Activated CD4-positive, alpha-beta T cell treated with anti-CD3 and anti-CD28 coated beads for 1 hour (primary cell): ENCODE results near the gene CEP112.

Source experiments
- DNase-seq: peaks from one replicate; pipeline ENCODE4 v3.0.0-alpha.2; 2020

Gene CEP112

DNA sequence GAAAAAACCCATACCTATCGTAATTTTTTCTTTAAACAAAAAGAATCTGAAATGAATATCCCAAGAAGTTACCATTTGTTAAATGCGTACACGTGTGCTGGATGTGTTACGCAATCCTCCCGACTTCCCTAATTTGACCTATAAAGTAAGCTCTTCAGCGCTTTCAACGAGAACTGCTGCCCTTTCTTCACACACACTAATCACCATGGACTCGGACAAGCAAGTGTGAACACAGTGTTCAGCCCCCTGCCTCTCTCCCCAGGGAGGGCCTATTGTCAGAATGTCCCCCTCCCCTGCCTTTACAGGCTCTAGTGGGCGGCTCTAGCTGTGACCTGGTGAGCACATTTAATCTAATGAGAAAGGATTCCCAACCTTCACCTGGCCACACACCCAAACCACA is 216.1 kb downstream of the CEP112 start:
- no peak for DNase-seq

DNA sequence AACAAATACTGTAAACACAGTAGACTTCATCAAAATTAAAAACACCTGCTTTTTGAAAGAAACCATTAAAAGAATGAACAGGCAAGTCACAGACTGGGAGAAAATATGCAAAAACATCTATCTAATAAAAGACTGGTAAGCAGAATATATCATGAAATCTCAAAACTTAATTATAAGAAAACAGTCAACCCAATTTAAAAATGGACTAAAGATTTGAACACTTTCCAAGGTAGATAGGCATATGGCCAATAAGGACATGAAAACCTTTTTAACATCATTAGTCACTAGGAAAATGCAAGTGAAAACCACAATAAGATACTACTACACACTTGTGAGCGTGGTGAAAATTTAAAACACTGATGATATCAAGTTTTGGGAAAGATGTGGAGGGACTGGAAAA is 218.7 kb downstream of the CEP112 start:
- DNase-seq, result no peak

DNA sequence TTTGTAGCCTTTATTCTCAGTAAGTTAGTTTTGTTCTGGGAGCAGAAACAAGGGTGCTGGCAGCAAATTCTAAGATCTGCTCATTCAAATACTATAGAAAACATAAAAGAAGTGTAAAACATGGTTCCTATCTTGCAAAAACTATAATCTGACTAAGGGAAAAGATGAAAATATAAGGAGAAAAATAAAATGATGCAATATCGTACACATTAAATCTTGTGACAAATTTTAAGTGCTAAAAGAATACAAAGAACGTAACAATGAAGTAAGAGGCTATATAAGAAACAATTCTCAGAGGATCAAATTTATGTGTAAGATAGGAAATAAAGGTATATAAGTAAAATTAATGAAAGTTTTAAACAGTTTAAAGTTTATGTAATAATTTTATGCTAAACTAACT is 224.6 kb downstream of the CEP112 start:
- DNase-seq, result no peak

DNA sequence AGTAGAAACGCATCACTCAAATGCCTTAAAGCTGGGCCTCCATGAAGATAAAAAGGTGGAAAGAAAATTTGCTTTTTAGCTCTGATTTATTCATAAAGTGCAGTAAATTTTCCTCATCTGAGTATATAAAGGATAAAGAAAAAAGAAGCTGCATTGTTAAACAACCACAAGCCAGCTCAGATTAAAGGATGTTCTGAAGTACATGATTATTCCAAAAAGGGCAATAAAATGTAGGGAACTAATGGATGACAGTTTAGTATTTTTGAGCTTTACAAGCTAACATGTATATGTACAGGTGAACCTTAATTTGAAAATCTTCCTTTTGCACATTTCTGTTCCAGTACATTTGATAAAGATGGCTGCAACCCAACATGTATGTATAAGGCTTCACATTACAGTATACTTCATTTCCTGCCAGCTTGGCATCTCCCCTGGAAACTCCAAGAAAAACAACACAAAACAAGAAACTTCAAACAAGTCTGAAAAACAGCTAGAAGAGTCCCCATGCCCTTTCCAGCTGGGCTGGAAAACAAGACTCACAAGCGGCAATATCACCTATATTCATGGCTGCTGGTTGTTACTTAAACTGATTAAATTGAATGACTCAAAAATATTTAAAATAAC is 225.7 kb downstream of the CEP112 start:
- no peak for DNase-seq

DNA sequence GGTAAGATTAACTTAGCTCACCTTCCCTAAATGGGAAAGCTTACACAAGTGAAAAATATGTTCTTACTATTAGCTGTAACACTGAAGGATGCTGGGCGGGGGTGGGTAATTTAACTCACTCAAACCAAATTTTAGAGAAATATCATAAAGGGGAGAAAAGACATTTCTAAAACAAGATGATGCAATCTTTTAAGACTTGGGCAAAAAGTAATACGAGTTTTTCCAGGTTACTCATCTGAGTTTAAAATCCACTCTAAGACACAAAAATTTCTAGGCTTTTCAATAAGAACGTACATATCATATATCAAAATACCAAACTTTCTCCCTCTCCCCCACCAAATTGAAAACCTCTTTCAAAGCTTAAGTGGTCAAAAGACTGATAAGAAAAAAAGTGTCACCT is 228.8 kb downstream of the CEP112 start:
- no peak for DNase-seq

DNA sequence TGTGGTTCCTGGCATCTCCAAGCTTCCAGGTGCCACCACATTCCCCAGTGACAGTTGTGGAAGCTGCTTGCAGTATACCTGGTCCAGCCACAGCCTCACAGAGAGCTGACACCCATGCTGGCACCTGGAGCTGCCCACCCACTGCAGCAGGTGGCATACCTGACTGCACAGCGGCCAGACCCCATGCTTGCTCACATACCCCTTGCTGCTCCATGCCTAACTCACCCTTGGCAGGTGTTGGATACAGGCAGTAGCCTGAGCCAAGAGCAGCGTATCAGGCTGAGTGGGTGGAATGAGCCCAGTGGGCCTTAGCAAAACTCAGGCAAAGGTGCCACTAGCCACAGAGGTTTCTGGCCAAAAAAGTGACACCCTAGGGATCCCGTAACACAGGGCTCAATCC is 232.3 kb downstream of the CEP112 start:
- no peak for DNase-seq

DNA sequence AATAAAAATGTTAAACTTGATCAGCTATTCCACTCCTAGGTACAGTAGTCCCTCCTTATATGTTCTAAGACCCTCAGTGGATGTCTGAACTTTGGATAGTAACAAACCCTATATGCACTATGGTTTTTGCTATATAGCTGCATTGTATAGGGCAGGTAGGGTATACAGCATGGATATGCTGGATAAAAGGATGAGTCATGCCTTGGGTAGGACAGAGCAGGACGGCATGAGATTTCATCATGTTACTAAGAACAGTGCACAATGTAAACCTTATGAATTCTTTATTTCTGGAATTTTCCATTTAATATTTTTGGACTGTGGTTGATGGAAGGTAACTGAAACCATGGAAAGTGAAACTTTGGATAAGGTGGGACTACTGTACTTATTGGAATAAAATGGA is 235.1 kb downstream of the CEP112 start:
- no peak for DNase-seq

DNA sequence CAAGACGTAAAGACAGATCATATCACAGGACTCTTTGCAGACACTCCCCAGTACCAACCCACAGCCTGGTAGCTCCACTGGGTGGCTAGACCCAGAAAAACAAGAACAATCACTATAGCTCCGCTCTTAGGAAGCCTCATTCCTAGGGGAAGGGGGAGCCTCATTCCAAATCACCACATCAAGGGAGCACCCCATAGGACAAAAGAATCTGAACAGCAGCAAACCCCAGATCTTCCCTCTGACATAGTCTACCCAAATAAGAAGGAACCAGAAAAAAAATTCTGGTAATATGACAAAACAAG is 237.8 kb downstream of the CEP112 start:
- DNase-seq, result no peak

DNA sequence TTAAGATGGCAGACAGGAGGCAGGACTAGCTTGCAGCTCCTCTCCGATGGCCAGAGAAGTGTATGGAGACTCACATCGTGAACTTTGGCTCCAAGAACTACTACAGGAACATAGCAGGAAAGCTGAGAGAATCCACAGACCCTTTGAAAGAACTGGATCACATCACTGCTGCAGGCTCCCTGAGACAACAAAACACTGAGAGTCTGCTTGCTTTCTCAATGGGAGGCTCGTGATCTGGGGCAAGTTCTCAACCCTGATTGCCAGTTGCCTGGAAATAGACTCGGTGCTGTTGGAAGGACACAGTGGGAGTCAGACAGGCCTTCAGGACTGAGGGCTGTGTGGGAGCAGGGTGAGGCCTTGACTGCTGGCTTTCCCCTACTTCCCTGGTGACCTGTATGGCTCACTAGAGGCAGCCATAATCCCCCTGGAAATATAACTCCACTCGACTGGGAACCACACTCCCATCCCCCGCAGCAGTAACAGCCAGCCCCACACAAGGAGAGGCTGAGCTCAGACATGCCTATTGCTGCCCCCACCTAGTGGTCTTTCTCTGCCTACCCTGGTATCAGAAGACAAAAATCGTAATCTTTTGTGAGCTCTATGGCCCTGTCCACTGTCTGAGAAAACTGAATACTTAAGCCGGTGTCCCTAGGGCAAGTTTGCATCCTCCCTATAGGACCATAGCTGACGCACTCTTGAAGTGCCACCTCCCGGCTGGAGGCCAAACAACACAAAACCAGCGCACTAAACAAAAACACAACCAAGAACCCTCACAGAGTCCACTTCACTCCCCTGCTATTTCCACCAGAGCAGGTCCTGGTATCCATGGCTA is 238.4 kb downstream of the CEP112 start:
- no peak for DNase-seq

DNA sequence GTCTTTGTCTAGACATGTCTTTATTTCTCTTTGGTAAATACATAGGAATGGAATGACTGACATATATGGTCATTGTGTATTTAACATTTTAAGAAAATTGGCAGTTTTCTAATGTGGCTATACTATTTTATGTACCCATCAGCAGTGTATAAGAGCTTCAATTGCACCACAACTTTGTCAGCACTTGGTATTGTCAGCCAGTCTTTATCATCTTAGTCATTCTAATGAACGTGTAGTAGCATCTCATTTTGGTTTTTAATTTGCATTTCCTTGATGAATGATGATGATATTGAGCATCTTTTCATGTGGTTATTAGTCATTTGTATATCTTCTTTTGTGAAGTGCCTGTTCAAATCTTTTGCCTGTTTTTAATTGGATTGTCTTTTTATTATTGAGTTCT is 239.3 kb downstream of the CEP112 start:
- DNase-seq, result no peak

DNA sequence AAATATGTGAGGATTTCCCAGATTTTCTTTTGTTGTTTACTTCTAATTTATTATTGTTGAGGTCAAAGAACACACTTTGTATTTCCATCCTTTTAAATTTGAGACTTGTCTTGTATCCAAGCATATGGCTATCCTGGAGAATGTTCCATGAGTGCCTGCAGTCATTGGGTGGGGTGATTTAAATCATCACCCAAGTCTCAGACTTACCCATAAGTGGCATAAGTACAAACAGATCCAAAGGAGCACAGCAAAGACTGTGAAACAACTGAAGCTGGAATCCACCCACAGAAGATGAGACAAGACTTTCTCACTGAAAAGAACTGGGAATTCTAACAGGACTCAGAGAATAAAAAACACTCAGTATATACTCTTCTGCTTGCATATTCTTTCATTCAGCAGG is 239.9 kb downstream of the CEP112 start:
- DNase-seq, result no peak

DNA sequence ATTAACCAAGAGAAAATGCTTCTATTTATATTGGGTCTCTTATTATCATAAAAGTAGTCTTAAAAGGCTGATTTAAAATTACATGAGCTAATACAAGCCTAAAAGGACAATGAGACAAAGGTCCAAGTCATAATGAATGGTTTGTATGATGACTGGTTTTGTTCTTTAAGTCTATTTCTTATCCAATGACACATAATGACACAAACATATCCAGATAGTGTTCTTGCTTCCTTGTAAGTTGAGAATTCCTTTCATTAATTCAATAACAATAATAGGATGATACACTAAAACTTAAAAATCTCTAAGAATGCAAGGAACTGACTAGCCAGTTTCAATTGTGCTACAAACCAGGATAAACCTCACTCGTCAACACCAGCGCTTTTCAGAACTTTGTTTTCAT is 244.1 kb downstream of the CEP112 start:
- DNase-seq, result no peak

DNA sequence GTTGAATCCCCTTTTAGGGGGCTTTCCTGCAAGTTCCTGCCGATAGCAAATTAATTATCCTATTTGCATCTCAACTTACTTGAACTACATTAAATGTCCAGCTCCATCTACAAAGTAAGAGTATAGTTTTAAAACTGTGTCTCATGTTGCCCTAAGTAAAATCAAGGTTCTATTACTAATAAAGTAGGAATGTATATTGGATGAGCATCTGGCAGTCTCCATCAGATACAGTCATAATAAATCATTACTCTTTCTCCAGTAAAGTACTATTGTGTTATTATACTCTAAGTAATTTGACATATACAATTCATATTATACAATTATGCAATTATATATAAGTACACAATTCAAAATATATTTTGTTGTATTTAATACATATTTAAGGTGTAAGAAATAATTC is 249.3 kb downstream of the CEP112 start:
- DNase-seq, result no peak

DNA sequence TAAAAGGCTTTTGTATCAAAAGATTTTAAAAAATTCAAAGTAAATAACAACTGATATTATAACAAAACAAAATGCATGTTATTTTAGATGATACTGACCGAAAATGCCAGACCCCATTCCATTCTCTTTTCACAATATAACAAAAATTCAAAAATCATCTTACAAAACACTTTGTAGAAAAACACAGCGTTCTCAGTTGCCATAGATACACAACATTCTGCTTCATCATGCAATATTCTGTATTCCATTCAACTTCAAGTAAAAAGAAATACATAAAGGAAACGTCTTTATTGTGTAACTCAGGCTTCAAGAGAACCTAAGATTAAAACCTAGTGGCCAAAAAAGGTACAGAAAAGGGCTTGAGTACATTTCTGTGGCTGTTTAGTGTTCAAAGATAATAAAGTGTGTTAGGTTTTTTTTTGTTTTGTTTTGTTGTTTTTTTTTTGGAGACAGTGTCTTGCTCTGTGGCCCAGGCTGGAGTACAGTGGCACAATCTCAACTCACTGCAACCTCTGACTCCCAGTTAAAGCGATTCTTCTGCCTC is 250.5 kb downstream of the CEP112 start:
- no peak for DNase-seq

DNA sequence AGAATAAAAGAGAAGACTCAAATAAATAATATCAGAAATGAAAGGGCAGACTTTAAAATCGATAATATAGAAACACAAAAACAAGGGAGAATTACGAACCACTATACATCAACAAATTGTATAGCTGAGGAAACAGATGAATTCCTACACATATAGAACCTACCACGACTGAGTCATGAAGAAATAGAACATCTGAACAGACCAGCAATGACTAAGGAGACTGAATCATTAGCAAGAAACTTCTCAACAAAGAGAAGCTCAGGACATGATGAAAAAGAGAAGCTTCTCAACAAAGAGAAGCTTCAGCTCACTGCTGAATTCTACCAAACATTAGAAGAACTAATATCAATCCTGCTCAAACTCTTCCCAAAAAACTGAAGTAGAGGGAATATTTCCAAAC is 255.9 kb downstream of the CEP112 start:
- no peak for DNase-seq

DNA sequence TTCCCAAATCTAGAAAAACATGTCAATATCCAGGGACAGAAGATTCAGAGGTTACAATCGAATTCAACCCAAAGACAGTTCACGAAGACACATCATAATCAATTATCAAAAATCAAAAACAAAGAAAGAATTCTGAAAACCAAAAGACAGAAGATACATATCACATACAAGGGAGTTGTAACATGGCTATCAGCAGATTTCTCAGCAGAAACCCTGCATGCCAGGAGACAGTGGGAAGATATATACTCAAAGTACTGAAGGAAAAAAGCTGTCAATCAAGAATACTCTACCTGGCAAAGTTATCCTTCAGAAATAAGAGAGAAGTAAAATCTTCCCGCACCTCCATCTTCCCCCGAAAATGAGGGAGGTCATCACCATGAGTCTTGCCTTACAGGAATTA is 258.6 kb downstream of the CEP112 start:
- DNase-seq, result no peak

DNA sequence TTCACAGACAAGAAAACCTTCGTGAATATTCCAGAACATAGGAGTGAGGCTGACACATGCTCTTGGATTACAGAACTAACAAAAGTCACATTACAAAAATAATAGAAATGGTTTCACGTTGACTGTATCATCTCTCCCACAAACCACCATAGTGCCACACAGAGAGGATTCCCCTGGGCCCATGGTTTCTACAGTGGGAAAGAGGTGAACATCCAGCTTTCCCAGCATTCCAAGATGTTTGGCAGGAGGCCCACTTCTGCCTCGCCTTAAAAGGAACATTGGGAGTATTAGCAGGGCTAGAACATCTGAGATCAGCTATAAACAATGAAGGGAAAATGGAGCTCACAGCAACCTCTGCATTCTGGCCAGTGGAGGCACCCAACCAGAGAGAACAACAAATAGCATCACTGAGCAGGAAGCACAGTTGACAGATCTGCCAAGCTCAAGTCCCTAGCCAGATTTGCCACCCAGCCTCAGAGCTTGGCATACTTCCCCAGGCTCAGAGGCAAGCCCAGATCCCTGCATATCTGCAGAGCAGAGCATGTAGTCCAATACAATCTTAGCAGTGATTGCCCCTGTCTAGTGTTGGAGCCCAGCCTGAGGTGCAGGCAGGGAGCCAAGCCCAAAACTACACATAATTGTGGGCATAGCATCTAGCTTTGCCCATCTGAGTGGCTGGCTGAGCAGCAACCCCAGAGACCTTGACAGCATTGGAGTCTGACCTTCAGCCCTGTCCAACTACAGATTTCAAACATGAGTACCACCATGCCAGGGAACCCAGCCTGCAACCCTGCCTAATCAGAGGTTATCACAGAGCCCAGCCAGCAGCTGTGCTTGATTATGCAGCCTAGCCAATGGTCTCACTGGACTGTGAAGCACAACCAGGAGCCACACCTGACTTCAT is 260.4 kb downstream of the CEP112 start:
- no peak for DNase-seq

DNA sequence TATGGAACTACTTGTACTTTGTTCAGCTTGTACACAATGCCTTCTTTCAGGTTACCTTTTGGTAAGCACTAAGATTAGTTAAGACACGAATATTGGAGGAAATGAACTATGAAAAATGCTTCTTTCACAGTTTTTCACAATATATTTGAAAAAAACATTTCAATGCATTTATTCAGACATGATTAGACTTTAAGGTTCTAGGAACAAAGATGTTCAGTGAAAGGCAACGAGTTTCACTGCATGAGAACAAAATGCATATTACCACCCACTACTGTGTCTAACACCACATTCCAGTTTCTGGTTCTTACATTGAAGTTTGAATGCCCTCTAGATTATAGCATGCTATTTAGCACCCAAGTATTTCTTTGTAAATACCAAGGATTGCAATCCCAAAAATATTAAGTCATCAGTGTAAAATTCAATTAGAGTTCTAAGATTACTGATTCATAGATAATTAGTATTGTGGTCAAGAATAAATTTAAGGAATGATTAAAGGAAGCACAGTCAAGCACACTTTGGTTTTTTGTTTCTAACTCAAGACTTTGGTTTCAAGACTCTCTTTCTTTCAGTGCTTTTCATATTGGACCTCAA is 261.7 kb downstream of the CEP112 start:
- no peak for DNase-seq

DNA sequence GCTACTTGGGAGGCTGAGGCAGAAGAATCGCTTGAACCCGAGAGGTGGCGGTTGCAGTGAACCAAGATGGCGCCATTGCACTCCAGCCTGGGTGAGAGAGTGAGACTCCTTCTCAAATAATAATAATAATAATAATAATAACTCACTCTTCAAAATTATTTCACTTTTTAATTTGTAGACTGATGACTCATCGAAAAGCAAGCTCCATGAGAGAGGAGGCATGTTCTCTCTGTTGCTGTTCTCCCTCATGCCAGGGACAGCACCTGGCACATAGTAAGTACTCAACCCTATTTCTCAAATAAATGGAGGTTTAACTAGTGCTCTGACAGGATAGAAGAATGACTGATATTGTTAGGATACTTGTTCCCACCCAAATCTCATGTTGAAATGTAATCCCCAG is 265.3 kb downstream of the CEP112 start:
- DNase-seq, result no peak

DNA sequence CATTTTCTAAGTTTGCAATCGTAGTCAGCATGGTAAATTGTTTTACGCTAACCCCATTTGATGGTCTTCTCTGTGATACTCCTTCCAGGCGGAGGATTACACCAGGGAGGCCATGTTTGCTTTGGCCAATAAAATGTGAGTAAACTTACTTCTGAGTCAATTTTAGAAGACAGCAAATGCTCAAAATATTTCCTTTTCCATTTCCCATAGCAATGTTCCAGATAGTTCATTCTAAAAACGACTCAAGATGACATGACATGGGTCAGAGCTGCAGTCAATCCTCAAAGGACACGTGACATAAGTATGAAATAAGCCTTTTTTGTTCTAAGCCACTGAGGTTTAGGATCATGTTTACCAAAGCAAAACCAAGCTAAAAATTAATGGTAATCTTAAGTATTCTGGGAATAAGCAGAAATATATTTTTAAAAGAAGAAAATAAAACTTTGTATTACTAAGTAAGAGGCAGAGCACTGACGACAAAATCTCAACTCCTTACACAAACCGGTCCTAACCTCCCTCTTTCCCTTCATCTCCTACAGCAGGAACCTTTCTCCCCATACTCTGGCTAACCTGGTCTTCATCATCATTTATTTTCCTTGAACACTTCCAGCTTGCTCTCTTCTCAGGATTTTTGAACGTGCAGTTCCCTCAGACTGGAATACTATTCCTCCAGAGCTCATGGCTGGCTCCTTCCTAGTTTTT is 266.2 kb downstream of the CEP112 start:
- no peak for DNase-seq

DNA sequence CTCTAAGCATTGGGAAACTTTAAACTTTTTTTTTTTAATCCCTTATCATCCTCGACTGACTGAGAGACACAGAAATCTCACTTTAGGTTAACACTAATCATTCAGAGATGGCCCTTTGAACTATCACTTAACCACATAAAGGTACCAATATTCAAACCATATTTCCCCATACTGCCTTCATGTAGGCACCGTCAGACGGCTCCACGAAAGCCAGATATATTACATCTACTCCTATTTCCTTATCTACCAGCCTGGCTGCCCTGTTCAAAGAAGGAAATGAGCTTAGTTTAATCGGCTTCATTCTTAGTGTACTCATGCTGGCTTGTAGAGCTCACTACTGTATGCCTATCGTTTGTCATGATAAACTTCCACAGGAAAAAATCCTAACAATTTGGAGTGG is 270.9 kb downstream of the CEP112 start:
- DNase-seq, result no peak

DNA sequence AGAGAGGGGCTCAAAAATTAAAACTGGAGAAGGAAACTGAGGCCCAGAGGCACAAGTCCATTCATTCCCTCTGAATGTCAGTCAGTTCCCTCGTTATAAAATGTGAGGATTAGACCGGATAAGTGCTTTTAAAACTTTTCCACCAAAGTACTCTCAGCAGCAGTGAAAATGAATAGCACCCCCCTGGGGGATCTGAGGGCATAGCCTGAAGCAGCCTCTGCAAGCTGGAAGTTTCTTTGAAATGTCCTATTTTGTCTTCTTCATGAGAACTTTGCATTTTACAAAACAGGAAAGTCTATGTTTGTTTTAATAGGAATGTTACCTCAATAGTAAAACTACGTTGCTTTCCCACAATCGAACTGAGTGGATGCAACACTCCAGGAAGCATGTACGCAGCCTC is 273.0 kb downstream of the CEP112 start:
- no peak for DNase-seq

DNA sequence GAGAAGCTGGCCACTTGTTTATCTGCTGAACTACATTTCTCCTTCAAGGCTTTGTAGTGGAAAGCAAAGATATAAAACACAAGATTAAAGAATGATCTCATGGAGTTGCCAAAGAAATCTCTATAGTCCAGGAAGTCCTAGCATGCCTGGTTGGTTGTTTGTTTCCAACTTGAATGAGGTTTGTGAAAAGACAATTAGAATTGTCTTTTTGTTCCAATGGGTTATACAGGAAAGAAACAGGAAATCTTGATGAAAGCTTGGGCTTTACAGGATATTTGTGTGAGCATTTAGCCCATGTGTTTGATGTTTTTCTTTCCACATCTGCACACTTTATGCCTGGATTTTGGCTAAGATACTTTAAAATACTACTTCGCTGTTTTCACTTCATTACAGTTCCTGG is 273.4 kb downstream of the CEP112 start:
- DNase-seq, result no peak
